ENCODE data around the gene WDPCP. TPM values are rescaled to one million over a fixed set of nuclear protein-coding genes. Genes with fewer than 3 reads are reported as not detected.
A peak's percentile ranks its signal among the peaks of the same experiment; 100 is the strongest.

The WDPCP gene
- total and polyA plus RNA-seq, 2 of the 4 experiments (the other 2 are of a cell fraction), result 2.2 to 10.2 TPM

DNA sequence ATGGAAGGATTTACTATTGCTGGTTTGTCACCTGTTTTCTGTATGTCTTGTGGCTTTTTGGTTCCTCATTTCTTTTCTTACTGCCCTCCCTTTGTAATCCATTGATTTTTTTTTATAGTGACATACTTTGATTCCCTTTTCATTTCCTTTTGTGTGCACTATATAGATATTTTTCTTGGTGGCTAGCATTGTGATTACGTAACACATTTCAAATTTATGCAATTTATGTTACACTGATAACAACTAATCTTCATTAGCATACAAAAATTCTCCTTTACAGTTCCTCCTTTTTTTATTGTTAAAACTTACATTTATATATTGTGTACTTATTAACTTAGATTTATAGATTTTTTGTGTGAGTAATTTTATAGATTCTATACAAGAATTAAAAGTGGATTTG, 457.1 kb downstream of the WDPCP start:
- BruUV-seq (replicated peaks), result no TSS peak
- no peaks in the 10 kb centered on the region for H4K20me1 ChIP-seq (ENCODE audit: insufficient read depth, low read length)
- H3K4me2 ChIP-seq (ENCODE audit: low read depth, low read length), result no peak overlapping the region
- in situ Hi-C loops (cut with MboI; ENCODE audit: low sequenced_read_pairs) (no loop called here), dilution Hi-C loops (cut with HindIII; ENCODE audit: low sequenced_read_pairs, unreplicated experiment) (no loop called here), intact Hi-C loops (cut with micrococcal nuclease) (no loop called here)
- H3K4me1 ChIP-seq (ENCODE audit: control insufficient read depth, insufficient read depth, low read length), result no peaks in the 10 kb centered on the region
- no peaks in the 10 kb centered on the region for H3K27me3 ChIP-seq (ENCODE audit: control insufficient read depth, insufficient read depth, low read length)
- no peak overlapping the region for H2BK20ac ChIP-seq (ENCODE audit: low read depth, low read length)
- TF ChIP-seq, protein P1, sequence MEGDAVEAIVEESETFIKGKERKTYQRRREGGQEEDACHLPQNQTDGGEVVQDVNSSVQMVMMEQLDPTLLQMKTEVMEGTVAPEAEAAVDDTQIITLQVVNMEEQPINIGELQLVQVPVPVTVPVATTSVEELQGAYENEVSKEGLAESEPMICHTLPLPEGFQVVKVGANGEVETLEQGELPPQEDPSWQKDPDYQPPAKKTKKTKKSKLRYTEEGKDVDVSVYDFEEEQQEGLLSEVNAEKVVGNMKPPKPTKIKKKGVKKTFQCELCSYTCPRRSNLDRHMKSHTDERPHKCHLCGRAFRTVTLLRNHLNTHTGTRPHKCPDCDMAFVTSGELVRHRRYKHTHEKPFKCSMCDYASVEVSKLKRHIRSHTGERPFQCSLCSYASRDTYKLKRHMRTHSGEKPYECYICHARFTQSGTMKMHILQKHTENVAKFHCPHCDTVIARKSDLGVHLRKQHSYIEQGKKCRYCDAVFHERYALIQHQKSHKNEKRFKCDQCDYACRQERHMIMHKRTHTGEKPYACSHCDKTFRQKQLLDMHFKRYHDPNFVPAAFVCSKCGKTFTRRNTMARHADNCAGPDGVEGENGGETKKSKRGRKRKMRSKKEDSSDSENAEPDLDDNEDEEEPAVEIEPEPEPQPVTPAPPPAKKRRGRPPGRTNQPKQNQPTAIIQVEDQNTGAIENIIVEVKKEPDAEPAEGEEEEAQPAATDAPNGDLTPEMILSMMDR (conservative IDR thresholded peaks at IDR 0.05; ENCODE audit: low read depth, low read length), result no peak
- TF ChIP-seq POLR2A (IDR thresholded peaks at IDR 0.05; ENCODE audit: low read depth, low read length) (no peak), CEBPB (IDR thresholded peaks at IDR 0.05; ENCODE audit: low read depth, low read length) (peak; percentile 76)
- CTCF ChIA-PET, result no interaction called here
- no peak overlapping the region for H3K14ac ChIP-seq (replicated peaks; ENCODE audit: low read depth, low read length)
- H2BK120ac ChIP-seq (ENCODE audit: low read depth, low read length), result no peak overlapping the region
- H3K36me3 ChIP-seq (ENCODE audit: control insufficient read depth, insufficient read depth, low read length), result no peaks in the 10 kb centered on the region
- WGBS, 2 experiments (ENCODE audit: extremely low coverage in 2 of 2, insufficient read length in 1 of 2), result no CpG with 5 or more reads among the region's 1 CpG
- H3K9ac ChIP-seq (ENCODE audit: low read depth, low read length), result no peak overlapping the region
- H2AFZ ChIP-seq (replicated peaks; ENCODE audit: low read length, poor library complexity), result no peak overlapping the region
- H4K5ac ChIP-seq (ENCODE audit: low read depth, low read length), result no peak overlapping the region
- POLR2A ChIA-PET (ENCODE audit: unreplicated experiment), result no interaction called here
- H3K79me1 ChIP-seq (ENCODE audit: low read depth in 1 of 2, low read length in 2 of 2), result no peaks in the 10 kb centered on the region
- no peak overlapping the region for H3K56ac ChIP-seq (ENCODE audit: extremely low read depth, insufficient read depth, low read length)
- H2BK5ac ChIP-seq (ENCODE audit: low read depth, low read length, poor library complexity, severe bottlenecking), result no peak overlapping the region
- no peak overlapping the region for H2BK15ac ChIP-seq (ENCODE audit: low read depth, low read length)
- no peak overlapping the region for H3K18ac ChIP-seq (ENCODE audit: low read depth, low read length)
- H4K91ac ChIP-seq (ENCODE audit: insufficient read depth, low read depth, low read length), result no peak overlapping the region
- H3K9me3 ChIP-seq (ENCODE audit: control insufficient read depth, insufficient read depth, low read length), result 0 out of 2 replicates have a peak, but pooled peaks cover 2% of the 10 kb centered on the region
- no peaks in the 10 kb centered on the region; the same call in 1 of the 2 replicates for H3K9me1 ChIP-seq (ENCODE audit: insufficient read depth, low read length)
- ATAC-seq (ENCODE audit: low read depth) (no peak), DNase-seq (no peak)
- no peak overlapping the region for H4K8ac ChIP-seq (ENCODE audit: low read depth in 2 of 2, low read length in 2 of 2)
- no peak overlapping the region for H2AK5ac ChIP-seq (ENCODE audit: low read depth, low read length)
- no peak overlapping the region for H3K27ac ChIP-seq (ENCODE audit: insufficient read depth, low read length)
- H2AK9ac ChIP-seq (replicated peaks; ENCODE audit: low read depth, low read length, poor library complexity), result no peak overlapping the region
- no peak overlapping the region for H3K4me3 ChIP-seq (ENCODE audit: insufficient read depth, low read depth, low read length)
- no peak overlapping the region for H3K23ac ChIP-seq (ENCODE audit: low read depth, low read length)
- no peak overlapping the region for H3K4ac ChIP-seq (ENCODE audit: low read depth, low read length)

Data from IMR-90 (cell line).